Measurements from ENCODE around the gene BPIFB6. TPM values are rescaled to one million over a fixed set of nuclear protein-coding genes. Genes with fewer than 3 reads are reported as not detected.

Gene BPIFB6
- total and polyA plus RNA-seq, 2 of the 4 experiments (the other 2 are of a cell fraction): not detected

GRCh38 chr20:33038243-33038642 lies 6.8 kb downstream of the BPIFB6 start:
- intact Hi-C loops (cut with micrococcal nuclease): no loop called here
- Histone ChIP-seq H4K20me1 (ENCODE audit: insufficient read depth, low read length) (no peaks in the 10 kb centered on the region), H3K9me1 (ENCODE audit: insufficient read depth, low read length) (no peaks in the 10 kb centered on the region), H3K9ac (ENCODE audit: low read depth, low read length) (no peak overlapping the region), H3K4me3 (ENCODE audit: insufficient read depth, low read depth, low read length) (no peak overlapping the region), H4K91ac (ENCODE audit: insufficient read depth, low read depth, low read length) (no peak overlapping the region), H3K27ac (ENCODE audit: insufficient read depth, low read length) (no peak overlapping the region), H3K18ac (ENCODE audit: low read depth, low read length) (no peak overlapping the region), H3K27me3 (ENCODE audit: control insufficient read depth, insufficient read depth, low read length) (no peaks in the 10 kb centered on the region; the same call in 1 of the 2 replicates), H2BK120ac (ENCODE audit: low read depth, low read length) (no peak overlapping the region), H4K8ac (ENCODE audit: low read depth in 2 of 2, low read length in 2 of 2) (no peak overlapping the region), H2BK20ac (ENCODE audit: low read depth, low read length) (no peak overlapping the region), H3K14ac (replicated peaks; ENCODE audit: low read depth, low read length) (no peak overlapping the region), H3K9me3 (ENCODE audit: control insufficient read depth, insufficient read depth, low read length) (no peaks in the 10 kb centered on the region), H2AK9ac (replicated peaks; ENCODE audit: low read depth, low read length, poor library complexity) (no peak overlapping the region), H3K4me1 (ENCODE audit: control insufficient read depth, insufficient read depth, low read length) (no peaks in the 10 kb centered on the region), H3K56ac (ENCODE audit: extremely low read depth, insufficient read depth, low read length) (no peak overlapping the region), H3K79me1 (ENCODE audit: low read depth in 1 of 2, low read length in 2 of 2) (no peaks in the 10 kb centered on the region), H3K4ac (ENCODE audit: low read depth, low read length) (no peak overlapping the region), H2AFZ (replicated peaks; ENCODE audit: low read length, poor library complexity) (no peak overlapping the region), H2AK5ac (ENCODE audit: low read depth, low read length) (no peak overlapping the region), H3K23ac (ENCODE audit: low read depth, low read length) (no peak overlapping the region), H4K5ac (ENCODE audit: low read depth, low read length) (no peak overlapping the region), H2BK5ac (ENCODE audit: low read depth, low read length, poor library complexity, severe bottlenecking) (peak overlapping the region; percentile 75), H2BK15ac (ENCODE audit: low read depth, low read length) (no peak overlapping the region), H3K4me2 (ENCODE audit: low read depth, low read length) (no peak overlapping the region), H3K36me3 (ENCODE audit: control insufficient read depth, insufficient read depth, low read length) (no peaks in the 10 kb centered on the region)
- 71 to 100% methylated on average over 1 to 4 of the region's 4 CpGs for WGBS, 2 experiments (ENCODE audit: extremely low coverage in 2 of 2, insufficient read length in 1 of 2)
- TF ChIP-seq RAD21 (IDR thresholded peaks at IDR 0.05; ENCODE audit: low read length): no peak
- no peak for TF ChIP-seq RFX5 (IDR thresholded peaks at IDR 0.05; ENCODE audit: low read depth, low read length)
- no peak for TF ChIP-seq MXI1 (IDR thresholded peaks at IDR 0.05; ENCODE audit: borderline replicate concordance, low read depth, low read length)
- TF ChIP-seq CTCF (conservative IDR thresholded peaks at IDR 0.05; ENCODE audit: low read depth, low read length): no peak
- TF ChIP-seq CHD1 (IDR thresholded peaks at IDR 0.05; ENCODE audit: low read depth, low read length): no peak
- TF ChIP-seq, protein P1, sequence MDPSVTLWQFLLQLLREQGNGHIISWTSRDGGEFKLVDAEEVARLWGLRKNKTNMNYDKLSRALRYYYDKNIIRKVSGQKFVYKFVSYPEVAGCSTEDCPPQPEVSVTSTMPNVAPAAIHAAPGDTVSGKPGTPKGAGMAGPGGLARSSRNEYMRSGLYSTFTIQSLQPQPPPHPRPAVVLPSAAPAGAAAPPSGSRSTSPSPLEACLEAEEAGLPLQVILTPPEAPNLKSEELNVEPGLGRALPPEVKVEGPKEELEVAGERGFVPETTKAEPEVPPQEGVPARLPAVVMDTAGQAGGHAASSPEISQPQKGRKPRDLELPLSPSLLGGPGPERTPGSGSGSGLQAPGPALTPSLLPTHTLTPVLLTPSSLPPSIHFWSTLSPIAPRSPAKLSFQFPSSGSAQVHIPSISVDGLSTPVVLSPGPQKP (IDR thresholded peaks at IDR 0.05; ENCODE audit: borderline replicate concordance, low read depth, low read length): no peak
- no peak for TF ChIP-seq FOS (IDR thresholded peaks at IDR 0.05; ENCODE audit: low read depth, low read length)
- TF ChIP-seq BHLHE40 (IDR thresholded peaks at IDR 0.05; ENCODE audit: low read depth, low read length): no peak
- TF ChIP-seq MAFK (IDR thresholded peaks at IDR 0.05; ENCODE audit: low read depth, low read length): no peak
- no peak for TF ChIP-seq NFE2L2 (IDR thresholded peaks at IDR 0.05; ENCODE audit: low read depth, low read length)
- TF ChIP-seq SMC3 (IDR thresholded peaks at IDR 0.05; ENCODE audit: low read depth, low read length): no peak
- no peak for TF ChIP-seq MAZ (IDR thresholded peaks at IDR 0.05; ENCODE audit: borderline replicate concordance, low read depth, low read length)
- no peak for TF ChIP-seq POLR2A (IDR thresholded peaks at IDR 0.05; ENCODE audit: low read depth, low read length)
- no peak for TF ChIP-seq RCOR1 (IDR thresholded peaks at IDR 0.05; ENCODE audit: insufficient replicate concordance, low read length)
- no peak for TF ChIP-seq USF2 (IDR thresholded peaks at IDR 0.05; ENCODE audit: low read depth, low read length)
- TF ChIP-seq CEBPB (IDR thresholded peaks at IDR 0.05; ENCODE audit: low read depth, low read length): no peak
- DNase-seq: no peak
- ChIA-PET POLR2A (ENCODE audit: unreplicated experiment) (no interaction called here), CTCF (no interaction called here)
- BruUV-seq (replicated peaks): no TSS peak
- no peak for ATAC-seq (ENCODE audit: low read depth)
- dilution Hi-C loops (cut with HindIII; ENCODE audit: low sequenced_read_pairs, unreplicated experiment): no loop called here
- in situ Hi-C loops (cut with MboI; ENCODE audit: low sequenced_read_pairs): no loop called here

Measured in IMR-90 (cell line).